Measurements from ENCODE around the gene PAGR1. TPM values are rescaled to one million over a fixed set of nuclear protein-coding genes. Genes with fewer than 3 reads are reported as not detected.

The PAGR1 gene
- total and polyA plus RNA-seq, 9 of the 15 experiments (the other 6 are each of a cell fraction or from before 2014, with no cell fraction given): 1.4 to 58.2 (median 16.8) TPM

DNA sequence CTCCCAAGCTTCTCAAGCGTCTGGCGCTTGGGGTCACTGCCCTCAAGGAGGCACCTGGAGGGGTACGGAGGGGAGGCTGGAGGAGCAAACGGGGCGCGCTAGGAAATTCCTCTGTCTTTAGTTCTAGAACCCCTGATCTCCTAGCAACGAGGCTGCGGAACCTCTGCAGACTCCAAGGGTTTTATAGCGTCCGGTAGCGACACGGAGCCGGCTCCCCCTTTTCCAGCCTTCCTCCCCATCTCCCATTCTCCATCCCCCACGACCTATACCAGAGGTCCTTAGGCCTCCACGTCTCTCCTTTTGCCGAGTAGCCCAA, 47.7 kb downstream of the PAGR1 start (continued):
- TF ChIP-seq, protein P1, sequence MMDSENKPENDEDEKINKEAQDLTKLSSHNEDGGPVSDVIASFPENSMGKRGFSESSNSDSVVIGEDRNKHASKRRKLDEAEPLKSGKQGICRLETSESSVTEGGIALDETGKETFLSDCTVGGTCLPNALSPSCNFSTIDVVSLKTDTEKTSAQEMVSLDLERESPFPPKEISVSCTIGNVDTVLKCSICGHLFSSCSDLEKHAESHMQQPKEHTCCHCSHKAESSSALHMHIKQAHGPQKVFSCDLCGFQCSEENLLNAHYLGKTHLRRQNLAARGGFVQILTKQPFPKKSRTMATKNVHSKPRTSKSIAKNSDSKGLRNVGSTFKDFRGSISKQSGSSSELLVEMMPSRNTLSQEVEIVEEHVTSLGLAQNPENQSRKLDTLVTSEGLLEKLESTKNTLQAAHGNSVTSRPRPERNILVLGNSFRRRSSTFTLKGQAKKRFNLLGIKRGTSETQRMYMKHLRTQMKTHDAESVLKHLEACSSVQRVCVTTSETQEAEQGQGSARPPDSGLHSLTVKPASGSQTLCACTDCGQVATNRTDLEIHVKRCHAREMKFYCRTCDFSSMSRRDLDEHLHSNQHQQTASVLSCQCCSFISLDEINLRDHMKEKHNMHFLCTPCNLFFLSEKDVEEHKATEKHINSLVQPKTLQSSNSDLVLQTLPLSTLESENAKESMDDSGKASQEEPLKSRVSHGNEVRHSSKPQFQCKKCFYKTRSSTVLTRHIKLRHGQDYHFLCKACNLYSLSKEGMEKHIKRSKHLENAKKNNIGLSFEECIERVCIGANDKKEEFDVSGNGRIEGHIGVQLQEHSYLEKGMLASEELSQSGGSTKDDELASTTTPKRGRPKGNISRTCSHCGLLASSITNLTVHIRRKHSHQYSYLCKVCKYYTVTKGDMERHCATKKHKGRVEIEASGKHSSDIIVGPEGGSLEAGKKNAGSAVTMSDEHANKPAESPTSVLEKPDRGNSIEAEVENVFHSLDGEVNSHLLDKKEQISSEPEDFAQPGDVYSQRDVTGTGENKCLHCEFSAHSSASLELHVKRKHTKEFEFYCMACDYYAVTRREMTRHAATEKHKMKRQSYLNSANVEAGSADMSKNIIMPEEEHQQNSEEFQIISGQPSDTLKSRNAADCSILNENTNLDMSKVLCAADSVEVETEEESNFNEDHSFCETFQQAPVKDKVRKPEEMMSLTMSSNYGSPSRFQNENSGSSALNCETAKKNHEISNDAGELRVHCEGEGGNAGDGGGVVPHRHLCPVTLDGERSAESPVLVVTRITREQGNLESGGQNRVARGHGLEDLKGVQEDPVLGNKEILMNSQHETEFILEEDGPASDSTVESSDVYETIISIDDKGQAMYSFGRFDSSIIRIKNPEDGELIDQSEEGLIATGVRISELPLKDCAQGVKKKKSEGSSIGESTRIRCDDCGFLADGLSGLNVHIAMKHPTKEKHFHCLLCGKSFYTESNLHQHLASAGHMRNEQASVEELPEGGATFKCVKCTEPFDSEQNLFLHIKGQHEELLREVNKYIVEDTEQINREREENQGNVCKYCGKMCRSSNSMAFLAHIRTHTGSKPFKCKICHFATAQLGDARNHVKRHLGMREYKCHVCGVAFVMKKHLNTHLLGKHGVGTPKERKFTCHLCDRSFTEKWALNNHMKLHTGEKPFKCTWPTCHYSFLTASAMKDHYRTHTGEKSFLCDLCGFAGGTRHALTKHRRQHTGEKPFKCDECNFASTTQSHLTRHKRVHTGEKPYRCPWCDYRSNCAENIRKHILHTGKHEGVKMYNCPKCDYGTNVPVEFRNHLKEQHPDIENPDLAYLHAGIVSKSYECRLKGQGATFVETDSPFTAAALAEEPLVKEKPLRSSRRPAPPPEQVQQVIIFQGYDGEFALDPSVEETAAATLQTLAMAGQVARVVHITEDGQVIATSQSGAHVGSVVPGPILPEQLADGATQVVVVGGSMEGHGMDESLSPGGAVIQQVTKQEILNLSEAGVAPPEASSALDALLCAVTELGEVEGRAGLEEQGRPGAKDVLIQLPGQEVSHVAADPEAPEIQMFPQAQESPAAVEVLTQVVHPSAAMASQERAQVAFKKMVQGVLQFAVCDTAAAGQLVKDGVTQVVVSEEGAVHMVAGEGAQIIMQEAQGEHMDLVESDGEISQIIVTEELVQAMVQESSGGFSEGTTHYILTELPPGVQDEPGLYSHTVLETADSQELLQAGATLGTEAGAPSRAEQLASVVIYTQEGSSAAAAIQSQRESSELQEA (IDR thresholded peaks at IDR 0.05; ENCODE audit: low read depth): no peak
- TF ChIP-seq ZEB2 (IDR thresholded peaks at IDR 0.05) (no peak), STAT5A (IDR thresholded peaks at IDR 0.05; ENCODE audit: borderline replicate concordance, low read length) (no peak), JUN (IDR thresholded peaks at IDR 0.05; ENCODE audit: borderline replicate concordance, low read depth, low read length) (no peak), JUN (CRISPR knock-in tag; IDR thresholded peaks at IDR 0.05; ENCODE audit: borderline replicate concordance) (0 out of 2 replicates have a peak, but pooled peaks have one; percentile 38), HEY1 (CRISPR knock-in tag; IDR thresholded peaks at IDR 0.05; ENCODE audit: borderline replicate concordance) (no peak), ILF3 (IDR thresholded peaks at IDR 0.05; ENCODE audit: borderline replicate concordance) (no peak), NELFE (IDR thresholded peaks at IDR 0.05; ENCODE audit: insufficient read depth, insufficient read length) (no peak), PTTG1 (tag; IDR thresholded peaks at IDR 0.05; ENCODE audit: low read depth) (no peak), CBFB (CRISPR knock-in tag; IDR thresholded peaks at IDR 0.05) (no peak), SUPT5H (IDR thresholded peaks at IDR 0.05) (no peak), ZBTB7A (IDR thresholded peaks at IDR 0.05; ENCODE audit: borderline replicate concordance, control insufficient read depth, low read depth, low read length) (peak; percentile 57; the same call in 1 of the 2 replicates), ERF (CRISPR knock-in tag; IDR thresholded peaks at IDR 0.05) (no peak), NCOA2 (IDR thresholded peaks at IDR 0.05; ENCODE audit: partially characterized antibody in 2 of 2) (no peak), NCOA4 (IDR thresholded peaks at IDR 0.05; ENCODE audit: partially characterized antibody) (no peak), TEAD1 (CRISPR knock-in tag; IDR thresholded peaks at IDR 0.05) (0 out of 4 replicates have a peak, but pooled peaks of 1 of the 2 experiments have one; percentile 36), POLR3A (IDR thresholded peaks at IDR 0.05; ENCODE audit: borderline replicate concordance, extremely low read depth, insufficient read depth, insufficient read length) (no peak), RFX5 (IDR thresholded peaks at IDR 0.05; ENCODE audit: low read depth, low read length) (no peak)
- TF ChIP-seq, protein P2, sequence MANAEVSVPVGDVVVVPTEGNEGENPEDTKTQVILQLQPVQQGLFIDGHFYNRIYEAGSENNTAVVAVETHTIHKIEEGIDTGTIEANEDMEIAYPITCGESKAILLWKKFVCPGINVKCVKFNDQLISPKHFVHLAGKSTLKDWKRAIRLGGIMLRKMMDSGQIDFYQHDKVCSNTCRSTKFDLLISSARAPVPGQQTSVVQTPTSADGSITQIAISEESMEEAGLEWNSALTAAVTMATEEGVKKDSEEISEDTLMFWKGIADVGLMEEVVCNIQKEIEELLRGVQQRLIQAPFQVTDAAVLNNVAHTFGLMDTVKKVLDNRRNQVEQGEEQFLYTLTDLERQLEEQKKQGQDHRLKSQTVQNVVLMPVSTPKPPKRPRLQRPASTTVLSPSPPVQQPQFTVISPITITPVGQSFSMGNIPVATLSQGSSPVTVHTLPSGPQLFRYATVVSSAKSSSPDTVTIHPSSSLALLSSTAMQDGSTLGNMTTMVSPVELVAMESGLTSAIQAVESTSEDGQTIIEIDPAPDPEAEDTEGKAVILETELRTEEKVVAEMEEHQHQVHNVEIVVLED (CRISPR knock-in tag; IDR thresholded peaks at IDR 0.05): no peak

All from K562 (cell line).